GF-D8 (cell line): ENCODE results near the gene GLRX.
"Not testable (repeated sequence)": the region's sequence is repeated elsewhere in the genome, so short reads cannot be mapped to it uniquely, and the experiment has no call there.

Source experiments
- DNase-seq: peaks from one replicate; lab custom pipeline; 2025; lab: John Stamatoyannopoulos, UW

The GLRX gene, protein sequence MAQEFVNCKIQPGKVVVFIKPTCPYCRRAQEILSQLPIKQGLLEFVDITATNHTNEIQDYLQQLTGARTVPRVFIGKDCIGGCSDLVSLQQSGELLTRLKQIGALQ

DNA sequence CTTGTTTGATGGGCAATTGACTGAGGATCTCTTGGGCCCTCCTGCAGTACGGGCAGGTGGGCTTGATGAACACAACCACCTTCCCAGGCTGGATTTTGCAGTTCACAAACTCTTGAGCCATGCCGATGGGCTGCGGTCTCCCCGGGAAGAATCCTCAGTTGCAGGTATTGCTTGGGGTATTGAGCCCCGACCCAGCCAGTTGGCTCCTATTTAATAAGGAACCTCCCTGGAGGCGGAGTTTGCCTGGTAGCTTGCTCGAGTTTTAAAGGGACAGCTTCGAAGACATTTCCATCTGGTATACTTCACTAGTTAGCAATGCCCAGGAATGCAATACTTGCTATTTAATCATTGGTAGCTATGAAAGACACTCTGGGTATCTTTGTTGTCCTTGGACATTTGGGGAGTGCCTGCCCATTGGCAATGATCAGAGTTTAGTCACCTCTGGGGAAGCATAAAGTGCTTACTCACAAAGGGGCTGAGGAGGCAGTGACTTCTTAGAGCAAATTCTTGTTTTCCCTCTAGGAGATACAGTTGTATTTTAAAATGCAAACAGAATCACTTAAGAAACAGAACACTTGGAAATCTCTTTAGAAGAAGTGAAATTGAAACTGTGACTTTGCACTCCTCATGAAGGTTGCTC is at the start of gene GLRX:
TSS of gene GLRX (minus strand) at position 185 of the 640 bp plus-strand sequence. CDS start at position 121, 64 bp downstream.
- peak; percentile 31 for DNase-seq

DNA sequence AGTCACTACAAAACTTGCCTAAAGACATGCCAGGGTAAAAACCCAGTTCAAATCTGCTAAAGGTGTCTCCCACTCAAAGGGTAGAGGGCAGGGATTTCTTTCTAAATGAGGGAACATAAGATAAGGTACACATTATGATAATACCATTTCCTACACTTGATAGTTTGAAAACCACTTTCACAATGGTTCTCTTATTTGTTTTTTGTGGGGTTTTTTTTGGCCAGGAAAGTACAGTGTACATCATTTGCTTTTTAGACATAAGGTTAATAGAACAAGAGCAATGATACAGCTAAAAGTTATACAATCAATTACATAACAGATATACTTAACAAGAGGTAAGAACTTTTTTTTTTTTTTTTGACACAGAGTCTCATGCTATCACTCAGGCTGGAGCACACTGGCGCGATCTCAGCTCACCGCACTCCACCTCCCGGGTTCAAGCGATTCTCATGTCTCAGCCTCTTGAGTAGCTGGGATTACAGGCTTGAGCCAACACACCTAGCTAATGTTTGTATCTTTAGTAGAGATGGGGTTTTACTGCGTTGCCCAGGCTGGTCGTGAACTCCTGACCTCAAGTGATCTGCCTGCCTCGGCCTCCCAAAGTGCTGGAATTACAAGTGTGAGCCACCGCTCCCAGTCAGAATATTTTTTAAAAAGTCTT is 48.8 kb upstream of the GLRX start:
- no peak for DNase-seq

DNA sequence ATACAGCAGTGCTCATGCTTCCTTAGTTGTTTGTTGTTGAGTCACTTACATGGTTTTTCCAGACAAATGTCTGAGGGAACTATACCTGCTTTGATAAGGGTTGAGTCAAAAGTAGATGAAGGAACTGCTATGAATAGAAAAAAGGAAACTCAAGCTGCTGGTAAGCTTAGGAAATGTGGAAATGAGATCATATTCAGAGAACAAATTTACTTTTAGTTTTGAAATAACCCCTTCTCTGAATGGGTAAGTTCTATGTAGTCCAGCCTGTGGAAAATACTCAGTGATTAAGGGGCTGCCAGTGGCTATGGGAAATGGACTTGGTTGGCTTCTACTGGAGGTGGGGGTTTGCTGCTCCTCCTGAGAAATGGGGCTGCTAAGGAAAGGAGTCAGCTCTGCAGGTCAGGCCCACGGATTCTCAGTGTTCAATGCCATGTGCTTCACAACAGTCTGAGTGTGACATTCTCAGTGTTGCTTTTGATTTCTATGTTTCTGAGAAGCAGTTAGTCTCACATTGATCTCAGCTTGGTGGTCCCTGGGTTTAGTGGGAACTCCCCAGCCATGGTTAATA is 47.7 kb upstream of the GLRX start:
- no peak for DNase-seq

DNA sequence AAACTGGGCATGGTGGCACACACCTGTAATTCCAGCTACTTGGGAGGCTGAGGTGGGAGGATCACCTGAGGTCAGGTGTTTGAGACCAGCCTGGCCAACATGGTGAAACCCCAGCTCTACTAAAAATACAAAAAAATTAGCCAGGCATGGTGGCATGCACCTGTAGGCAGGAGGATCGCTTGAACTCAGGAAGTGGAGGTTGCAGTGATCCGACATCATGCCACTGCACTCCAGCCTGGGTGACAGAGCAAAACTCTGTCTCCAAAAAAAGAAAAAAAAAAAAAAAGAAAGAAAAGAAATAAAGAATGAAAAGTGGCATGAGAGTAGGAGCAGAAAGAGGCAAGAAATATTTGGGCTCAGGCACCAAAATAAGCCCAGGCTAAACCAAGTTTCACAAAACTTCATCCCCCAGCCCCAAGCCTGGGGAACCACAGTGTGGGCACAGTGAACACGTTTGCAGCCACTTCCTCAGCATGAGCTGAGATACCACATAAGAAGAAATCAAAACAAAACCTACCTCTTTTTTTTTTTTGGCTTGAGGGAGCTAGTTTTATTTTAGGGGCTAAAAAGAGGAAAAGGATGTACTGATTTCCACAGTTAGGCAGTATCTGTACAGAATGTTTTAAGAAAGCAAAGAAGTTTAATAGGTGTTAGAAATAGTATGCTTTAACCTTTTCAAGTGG is 46.8 kb upstream of the GLRX start:
- DNase-seq: not testable (repeated sequence)

DNA sequence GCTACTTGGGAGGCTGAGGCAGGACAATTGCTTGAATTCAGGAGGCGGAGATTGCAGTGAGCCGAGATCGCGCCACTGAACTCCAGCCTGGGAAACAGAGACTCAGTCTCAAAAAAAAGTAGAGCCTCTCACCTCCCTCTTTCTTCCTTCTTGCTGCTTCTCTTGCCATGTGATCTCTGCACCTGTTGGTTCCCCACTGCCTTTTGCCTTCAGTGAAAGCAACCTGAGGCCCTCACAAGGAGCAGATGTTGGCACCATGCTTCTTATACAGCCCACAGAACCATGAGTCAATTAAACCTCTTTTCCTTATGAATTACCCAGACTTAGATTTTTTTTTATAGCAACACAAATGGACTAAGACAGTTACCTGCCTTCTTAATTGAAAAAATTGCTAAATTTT is 45.6 kb upstream of the GLRX start:
- no peak for DNase-seq

DNA sequence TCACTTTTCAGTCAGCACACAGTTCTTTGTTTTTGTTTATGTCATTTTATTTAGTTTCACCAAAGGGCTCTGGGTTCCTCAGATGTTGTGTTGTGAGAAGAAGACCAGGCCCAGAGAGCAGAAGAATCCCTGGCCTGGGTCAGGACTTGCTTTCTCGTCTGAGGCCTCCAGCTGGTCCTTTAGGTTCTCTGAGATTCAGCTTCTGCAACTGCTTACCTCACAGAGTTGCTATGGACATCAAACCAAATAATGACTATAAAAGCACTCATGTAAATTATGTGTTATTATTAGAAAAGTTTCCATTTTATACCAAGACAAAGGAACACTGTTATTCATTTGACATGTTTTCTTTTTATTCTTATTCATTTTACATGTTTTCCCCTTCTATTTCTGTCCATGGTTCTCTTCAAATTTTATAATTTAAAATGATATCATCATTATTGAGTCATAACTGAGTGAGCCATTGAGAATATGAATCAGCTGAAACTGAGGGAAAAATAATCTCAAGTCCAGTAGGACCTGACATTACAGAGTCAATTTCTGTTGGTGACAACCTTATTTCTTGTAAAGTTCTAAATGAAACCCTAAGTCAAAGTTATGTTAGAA is 44.0 kb upstream of the GLRX start:
- DNase-seq: no peak

DNA sequence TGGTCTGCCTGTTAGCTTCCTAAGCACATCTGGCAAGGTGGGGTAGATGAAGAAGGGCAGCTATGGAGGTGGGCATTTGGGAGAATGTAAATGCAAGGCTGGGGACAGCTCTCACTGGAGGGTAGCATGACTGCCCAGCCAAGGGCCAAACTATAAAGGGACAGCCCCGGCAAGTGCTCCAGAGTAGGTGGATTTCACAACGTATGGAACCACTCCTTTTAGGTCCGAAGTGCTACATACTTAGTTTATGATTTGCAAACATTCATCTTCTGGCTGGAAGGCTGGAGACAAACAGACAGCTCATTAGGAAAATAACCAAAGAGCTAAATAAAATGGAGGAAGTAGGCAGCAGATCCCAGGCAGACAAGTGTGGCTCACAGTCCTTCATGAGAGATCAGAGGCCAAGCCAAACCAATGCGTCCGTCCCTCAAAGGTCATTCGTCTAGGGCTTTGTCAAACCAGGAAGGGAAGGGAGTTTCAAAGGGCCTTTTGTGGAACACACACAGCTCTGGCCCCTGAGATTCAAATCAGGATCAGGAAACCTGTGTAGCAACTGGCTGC is 42.5 kb upstream of the GLRX start:
- DNase-seq: no peak

DNA sequence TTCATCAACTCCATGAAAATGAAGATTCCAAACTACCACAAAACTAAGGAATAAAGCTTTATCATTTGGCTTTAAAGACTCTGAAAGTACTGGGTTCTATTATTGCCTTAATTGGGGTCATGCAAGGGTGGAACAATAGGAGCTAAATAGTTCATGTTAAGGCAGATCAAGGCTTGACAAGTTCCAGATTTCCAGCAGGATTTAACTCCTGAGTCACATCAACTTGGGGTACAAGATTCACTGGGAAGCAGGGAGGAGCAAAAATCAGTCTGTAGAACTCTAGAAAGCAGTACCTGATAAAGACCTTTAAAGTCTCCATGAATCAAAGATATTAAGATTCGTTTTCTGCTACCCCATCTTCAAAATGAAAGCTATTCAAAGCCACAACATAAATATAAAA is 41.9 kb upstream of the GLRX start:
- DNase-seq: no peak

DNA sequence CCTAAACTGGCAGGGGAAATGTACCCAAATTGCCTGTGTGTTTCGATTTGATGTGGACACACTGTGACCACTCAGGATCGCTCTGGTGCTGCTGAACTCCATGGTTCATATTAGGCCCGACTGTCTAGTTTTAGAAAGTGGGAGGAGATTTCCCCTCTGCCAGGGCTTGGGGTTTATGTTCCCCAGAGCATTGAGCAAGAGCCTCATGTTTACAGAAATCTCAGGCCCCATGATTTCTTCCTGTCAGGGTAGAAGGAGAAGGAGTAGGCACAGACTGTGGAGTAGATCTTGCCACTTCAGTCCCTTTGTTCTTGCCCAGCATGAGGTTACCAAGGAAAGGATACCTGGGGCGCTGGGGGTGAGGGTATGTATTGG is 40.8 kb upstream of the GLRX start:
- DNase-seq: no peak

DNA sequence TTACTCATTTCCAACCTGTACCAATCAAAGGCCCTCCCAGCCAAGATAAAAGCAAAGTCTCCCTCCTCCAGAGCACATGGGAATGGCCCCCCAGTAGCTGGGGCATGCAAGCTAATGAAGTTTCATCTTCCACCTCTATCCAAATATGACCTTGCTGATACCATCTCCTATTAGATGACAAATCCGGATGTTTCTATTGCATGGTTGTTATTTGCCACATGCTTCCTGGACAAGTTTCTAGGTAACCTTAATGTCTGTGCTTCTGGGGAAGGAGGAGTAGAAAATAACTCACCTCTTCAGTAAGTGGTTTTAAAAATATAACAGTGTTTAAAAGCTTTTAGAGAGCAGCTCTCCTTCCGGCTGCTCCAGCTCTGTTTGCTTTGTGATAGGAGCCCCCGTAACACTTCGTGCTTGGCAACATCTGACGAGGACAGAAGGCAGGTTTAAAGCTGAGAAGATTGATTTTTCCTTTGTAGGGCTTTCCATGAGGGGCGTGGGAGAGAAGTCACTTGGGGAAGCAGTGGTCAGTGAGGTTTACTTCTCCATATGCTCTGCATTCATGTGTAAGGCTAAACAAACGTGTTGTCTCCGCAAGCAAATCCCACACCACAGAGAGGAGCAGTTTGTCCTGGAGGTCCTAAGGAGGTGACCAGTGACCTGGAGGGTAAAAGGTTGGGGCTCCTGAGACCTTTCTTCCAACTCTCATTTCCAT is 40.3 kb upstream of the GLRX start:
- no peak for DNase-seq

DNA sequence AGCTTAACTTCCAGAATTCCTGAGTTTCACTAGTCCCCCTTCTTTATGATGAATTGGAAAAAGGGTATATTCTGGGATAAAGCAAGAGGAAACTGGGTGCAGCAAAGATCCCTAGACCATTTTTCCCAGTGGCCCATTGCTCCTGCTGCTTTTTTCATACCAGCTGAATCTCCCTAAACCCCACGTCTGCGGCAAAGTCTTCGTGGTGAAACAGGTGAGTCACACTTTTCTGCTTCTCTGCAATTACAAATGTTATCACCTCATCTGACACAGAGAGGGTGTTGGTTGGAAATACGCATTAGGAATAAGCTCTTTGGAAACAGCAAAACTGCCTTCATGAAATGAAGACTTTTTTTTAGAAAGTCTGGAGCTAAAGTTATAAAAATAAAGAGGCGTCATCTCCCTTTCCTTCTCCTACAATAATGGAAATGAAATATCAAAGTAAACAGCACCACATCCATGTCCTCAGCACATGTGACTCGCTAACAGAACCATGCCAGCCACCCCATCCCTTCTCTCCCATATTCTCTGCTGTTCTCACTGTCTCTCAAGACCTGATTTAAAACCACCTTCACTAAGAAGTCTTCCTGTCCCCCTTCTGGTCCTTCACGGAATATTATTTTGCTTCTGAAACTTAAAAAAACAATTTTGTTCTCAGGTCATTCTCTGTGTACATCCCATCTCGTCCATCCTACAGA is 39.5 kb upstream of the GLRX start:
- no peak for DNase-seq

DNA sequence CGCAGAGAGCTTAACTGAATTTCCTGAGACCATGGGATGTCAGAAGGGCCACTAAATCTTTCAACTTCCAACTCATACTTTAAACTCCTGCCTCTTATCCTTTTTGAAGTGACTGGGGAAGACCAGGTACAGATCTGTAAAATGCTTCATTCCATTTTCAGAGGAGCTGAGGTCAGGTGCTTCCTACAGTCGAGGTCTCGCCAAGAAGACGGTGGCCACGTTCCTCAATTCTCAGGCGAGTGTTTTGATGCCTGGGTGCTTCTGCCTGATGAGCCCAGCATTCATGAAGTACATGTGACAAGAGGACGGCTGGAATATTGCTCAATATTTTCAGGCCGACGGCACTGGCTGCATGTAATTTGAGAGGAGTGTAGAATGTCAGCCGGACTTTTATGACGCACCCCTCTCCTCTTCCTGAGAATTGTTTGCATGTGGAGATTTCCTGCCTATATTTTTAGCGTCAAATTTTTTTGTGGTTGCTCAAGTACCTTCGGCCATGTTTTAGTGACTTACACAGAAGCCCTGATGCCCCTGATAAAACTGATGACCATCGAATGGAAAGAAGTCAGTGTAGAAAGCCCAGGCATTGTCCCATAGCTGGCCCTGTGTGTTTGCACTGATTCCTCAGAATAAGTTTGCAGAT is 38.8 kb upstream of the GLRX start:
- DNase-seq: no peak

DNA sequence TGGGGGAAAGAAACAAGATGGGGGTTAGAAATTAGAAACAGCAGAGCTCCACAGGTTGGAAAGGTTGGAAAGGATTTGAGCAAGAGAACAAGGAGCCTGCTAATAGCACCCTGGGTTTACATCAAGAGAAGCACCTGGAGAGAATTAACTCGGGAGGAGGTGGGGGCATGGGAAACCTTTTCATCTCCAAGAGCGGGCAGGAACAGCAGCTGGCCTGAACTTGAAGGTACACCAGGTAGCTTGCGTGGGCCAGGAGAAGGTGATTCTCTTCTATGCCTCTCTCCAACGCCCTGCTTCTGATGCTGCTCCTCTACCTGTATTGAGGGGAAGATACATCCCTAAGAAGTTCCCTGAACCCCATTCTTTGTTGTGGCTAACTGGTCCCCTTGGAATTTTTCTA is 37.1 kb upstream of the GLRX start:
- DNase-seq: no peak

DNA sequence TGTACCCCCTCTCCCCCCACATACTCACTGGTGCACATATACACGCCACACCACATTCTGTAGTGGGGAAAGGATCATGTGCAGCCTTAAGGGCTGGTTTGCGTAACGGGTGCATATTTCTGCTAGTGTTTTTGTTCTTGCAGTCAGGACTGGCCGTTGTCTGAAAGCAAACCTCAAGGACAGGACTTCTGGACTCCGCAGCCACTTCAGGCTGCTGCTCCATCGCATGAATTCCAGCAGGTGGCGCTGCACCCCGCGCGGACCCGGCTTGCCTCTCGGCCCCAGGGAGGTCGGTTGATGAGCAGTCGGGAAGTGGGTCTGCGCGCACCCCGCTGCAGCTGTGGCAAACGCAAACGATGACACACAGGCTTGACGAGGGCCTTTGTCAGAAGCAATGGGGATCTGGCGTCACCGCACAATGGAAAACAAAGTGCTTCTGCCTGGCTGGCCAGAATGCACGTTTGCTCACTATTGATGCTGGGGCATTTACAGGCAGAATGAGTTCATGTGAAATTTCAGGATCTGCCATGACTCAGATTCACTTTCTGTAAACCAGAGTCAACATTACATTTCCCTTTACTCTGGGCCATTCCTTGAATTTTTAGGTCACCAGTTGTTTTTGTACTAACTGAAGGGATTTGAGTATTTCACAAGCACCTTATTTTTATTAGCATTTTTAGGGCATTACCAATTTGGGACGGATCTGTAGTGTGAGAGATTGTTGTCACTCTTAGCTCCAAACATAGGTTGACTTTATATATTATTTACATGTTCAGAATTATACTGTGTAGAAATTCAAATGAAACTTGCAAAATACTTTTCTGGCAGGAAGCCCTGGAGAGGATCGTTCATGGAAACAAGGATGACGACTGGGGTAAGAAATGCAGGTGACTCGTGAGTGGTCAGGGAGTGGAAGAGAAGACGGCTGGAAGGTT is 36.4 kb upstream of the GLRX start:
- DNase-seq: no peak

DNA sequence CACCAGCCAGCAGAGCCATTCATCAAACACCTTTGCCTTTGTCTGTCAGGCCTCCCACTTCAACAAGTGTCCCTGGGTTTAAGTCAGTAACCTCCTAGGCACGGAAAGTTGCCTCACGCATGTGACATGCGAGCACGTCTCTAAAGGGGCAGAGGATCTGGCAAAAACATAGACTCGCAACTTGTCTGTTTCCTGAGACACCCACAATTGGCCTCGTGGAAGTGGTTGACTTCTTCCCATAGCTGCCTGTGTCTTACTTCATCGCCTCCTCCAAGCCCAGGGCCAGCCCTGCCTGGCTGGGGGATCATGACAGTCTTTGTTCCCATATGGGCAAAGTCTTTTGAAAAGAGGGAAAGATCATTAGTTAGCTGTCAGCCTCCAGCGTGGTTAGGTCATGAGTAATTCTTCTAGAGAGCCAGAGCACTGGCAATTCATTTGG is 35.5 kb upstream of the GLRX start:
- no peak for DNase-seq

DNA sequence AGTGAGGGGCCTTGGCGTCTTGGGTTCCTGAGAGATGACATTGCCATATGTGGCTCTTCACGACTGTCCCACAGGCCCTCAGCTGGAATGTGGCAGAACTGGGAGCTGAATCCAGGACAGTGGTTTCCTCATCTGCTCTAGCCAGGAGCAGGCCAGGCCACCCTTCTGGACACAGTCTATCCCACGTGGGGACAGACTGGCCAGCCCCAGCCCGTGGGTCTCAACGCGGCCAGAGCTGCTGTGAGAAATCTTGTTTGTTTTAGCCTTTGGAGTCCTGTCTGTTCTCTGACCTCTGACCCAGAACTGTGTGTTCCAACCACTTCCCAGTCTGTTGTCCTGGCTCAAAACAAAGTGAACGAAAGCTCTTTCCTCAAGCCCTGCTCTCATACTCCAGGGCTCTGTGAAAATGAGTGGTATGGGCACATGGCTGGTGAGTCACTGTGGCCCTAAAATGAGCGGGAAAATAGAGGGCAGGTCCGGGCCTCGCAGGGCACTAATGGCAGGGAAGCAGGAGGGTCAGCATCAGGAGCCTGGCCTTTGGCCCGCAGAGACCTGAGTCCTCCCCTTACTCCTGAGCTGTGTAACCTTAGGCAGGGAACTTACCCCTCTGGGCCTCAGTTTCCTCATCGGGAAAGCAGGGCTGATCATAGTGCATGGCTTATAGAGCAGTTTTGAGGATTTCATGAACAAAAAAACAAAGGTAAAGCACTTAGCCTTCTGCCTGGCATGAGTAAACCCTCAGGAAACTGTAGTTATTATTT is 34.8 kb upstream of the GLRX start:
- DNase-seq: no peak

DNA sequence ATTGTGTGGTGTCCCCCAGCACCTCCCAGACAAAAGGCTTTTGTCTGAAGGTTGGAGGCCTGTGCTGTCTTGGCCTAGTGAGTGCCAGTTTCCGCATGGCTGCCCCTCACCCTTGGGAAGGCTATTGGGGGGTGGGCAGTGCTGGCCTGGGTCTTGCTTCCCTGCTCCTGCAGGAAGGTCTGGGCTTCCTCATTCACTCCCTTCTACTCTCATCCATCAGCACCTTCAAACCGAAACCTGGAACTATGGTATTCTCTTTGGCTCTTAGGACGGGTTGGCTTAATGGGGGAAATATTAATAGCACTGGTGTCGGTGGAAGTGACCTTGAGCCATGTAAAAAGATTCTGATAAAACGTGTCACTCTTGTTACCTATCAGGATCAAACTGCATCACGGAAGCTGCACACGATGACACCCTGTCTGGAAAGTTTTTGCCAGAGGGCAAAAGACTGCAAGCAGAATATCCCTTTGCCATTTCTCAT is 34.0 kb upstream of the GLRX start:
- DNase-seq: no peak

DNA sequence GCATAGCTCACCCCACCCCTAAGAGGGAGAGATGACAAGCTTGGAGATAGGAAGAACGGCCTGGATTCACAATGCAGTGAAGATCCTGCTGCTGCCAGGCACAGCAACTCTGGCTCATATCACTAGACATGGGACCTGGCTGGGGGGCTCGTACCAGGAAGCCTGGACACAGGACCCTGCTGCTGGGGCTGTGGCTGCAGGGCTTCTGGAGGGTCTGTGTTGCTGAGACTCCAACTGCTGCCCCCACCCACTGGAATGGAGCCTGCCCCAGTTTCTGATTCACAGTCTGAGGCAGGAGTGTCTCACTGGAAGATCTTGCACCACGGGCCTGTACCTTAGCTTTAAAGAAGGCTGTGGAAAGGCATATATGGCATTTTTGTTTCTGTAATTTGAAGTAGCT is 31.0 kb upstream of the GLRX start:
- no peak for DNase-seq
